Measurements from ENCODE around the gene GPR146. TPM values are rescaled to one million over a fixed set of nuclear protein-coding genes. Genes with fewer than 3 reads are reported as not detected.

Gene GPR146
- total RNA-seq, 1 donor from 2014 or later: 54.1 TPM

DNA sequence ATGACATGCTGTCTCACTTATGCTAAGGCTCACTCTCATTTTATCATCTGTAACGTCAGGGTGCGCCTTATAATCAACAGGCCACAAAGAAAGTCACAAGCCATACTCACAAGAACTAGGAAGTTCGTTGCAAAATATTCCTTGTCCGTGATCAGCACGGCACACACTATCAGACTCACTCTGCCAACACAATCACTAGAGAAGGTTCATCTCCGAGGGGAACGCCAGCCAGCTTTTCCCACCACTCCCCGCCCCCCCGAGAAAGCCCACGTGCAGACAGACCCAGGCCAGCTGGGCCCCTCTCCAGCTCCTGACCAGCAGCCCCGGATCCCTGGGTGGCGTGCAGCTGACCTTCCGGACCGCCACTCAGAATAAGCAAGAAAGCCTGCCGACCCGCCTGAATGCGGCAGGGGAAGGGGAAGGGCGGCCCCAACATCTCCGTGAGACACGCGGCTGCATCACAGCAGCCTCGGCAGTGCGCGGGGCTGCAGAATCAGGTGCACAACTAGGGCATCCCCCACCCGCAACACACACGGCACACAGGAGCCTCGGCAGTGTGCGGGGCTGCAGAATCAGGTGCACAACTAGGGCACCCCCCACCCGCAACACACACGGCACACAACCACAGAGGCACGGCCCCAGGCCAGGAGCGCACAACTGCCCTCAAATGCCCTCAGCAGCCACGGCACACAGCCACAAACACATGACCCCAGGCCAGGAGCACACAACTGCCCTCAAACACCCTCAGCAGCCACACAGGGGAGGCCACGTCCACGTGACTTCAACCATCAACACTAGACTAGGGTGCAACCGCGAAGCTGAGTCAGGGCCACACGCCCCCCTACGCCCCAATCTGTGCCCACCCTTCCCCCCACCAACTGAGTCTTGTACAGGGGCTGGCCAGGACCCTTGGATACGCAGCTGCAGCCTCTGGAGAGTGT lies 2.5 kb upstream of the GPR146 start:
- DNase-seq (ENCODE audit: low spot score): no peak

- no peak for DNase-seq (ENCODE audit: low spot score)
These were observed 1.9 kb upstream of the GPR146 start for GRCh38 chr7:1042492-1042833.

- no peak for DNase-seq (ENCODE audit: low spot score)
These were observed 676 bp upstream of the GPR146 start for GRCh38 chr7:1043552-1044188.

DNA sequence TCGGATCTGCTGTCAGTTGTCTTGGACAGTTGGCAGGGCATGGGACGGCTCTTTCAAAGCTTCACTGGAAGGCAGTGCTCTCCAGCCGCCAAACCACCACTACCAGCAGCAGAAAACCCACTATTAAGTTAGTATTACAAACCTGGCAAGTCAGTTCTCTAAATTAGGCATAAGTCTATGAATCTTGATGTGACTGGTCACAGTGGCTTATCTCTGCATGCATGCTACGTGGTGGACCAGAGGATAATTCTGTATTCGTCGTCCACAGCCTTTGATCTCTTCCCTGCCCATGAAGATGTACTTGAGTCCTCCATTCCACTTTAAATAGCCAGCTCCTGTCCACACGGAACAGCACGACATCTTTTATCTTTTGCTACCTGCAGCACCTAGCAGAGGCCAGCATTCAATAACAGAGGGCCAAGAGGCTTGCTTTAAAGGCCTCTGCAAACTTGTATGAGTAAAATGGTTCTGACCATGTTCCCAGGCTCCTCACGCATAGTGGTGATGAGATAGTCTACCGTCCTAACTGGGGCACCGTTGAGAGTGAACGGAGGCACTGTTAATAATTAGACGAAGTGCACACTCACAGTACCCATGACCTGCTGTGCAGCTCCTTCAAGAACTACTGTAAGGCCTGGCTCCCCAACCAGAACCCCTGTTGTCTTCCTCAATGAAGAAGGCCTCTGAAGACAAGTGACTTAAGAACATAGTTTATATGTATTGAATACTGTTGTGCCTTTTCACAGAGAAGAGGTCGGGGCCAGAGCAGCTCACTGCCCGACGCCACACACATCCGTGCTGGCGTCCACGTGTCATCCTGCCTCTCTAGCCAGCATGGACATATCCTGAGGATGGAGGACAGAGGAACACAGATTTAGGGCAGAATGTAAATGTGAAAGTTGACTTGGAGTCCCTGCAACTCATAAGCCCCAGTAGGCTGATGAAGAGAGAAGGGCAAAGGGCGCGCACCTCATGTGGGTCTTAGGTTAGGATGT lies 1.0 kb downstream of the GPR146 start:
- no peak for DNase-seq (ENCODE audit: low spot score)

DNA sequence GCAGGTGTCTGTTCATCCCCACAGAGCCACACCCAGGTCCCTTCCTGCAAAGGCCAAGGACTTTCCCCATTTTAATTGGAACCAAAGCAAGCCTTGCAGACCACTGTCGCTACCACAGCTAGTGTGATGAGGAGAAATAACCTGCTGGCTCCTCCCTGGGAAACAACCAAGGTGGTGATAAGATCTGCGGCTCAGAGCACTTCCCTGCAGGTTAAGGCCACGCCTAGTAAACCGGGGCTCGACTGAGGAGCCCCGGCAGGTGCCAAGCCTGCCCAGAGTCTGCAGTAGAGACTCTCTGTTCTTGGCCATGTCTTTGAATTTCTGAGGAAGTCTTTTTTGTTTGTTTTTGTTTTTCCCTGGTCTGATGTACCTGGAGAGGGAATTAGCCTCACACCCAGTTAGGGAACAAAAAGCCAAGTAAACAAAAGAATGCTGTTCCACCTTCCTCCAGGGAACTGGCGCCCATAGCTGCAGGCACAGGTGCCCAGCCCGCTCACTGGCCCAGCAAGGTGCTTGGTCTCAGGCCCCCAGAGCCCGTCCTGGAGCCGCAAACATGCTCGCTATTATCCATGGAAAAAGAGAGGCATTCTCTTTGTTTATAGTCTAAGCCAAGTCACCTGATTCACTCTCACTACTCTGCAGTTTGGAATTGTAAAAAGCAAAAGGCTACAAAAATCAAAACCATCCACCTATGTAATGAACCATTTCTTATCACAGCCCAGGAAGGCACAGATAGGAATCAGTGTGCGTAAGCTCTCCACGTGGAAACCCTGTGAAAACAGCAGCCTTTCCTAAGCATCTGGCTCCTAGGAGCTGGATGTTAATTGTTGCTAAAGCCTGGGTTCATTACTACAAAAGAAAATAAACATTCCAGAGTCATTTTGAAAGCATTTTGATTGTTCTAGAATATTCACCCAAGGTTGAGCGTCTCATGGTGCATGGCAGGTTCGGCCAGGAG lies 2.7 kb downstream of the GPR146 start:
- DNase-seq (ENCODE audit: low spot score): no peak

DNA sequence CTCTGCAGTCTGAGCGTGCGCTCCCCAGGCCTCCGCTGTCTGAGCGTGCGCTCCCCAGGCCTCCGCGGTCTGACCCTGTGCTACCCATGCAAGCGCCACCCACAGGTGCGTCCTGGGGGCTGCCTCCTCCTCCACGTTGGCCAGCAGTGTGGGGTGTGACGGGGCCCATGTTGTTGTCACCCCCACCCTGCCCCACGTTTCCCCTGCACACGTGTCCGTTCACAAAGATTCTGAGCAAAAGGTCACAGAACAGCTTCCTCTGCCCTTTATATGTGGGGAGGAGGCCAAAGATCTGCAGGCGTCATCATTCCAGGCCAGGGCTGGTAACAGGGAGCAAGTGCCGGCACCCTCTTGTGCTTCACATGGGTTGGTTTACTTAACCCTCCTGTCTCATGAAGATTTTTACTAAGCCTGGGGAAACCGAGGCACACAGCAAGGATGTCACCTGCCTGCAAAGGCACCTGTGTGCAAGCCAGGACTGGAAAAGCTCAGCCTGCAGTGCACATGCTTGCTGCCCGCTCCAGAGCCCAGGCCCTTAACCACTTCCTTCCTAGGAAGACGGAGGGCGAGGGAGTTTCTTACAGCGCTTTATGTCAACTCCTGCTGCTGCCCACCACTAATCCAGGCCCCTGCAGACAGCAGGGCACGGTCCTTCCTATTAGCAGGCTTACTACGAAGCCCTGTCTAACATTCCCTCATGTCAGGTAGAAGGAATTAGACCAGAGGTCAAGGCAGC lies 4.8 kb downstream of the GPR146 start:
- DNase-seq (ENCODE audit: low spot score): no peak

DNA sequence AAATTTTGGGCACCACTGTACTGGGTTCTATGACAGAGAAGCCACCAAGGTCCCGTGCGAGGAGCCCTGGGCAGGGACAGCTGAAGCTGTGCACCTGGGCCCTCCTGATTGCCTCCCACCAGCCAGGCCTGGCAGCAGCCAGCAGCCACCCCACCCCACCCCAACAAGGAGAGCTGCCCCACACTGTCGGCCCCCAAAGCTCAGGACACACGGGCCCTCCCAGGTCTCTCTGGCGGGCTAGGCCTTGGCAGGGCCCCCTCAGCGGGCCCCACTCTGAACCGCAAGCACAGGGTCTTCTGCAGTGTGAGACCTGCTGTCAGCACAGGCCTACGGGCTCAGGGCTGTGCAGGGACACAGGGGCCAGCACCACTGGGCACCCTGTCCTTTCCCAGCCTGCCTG lies 5.5 kb downstream of the GPR146 start:
- no peak for DNase-seq (ENCODE audit: low spot score)

GRCh38 chr7:1050254-1050906 lies 6.0 kb downstream of the GPR146 start:
- no peak for DNase-seq (ENCODE audit: low spot score)

- DNase-seq (ENCODE audit: low spot score): no peak
These were observed 6.8 kb downstream of the GPR146 start for GRCh38 chr7:1050956-1051690.

DNA sequence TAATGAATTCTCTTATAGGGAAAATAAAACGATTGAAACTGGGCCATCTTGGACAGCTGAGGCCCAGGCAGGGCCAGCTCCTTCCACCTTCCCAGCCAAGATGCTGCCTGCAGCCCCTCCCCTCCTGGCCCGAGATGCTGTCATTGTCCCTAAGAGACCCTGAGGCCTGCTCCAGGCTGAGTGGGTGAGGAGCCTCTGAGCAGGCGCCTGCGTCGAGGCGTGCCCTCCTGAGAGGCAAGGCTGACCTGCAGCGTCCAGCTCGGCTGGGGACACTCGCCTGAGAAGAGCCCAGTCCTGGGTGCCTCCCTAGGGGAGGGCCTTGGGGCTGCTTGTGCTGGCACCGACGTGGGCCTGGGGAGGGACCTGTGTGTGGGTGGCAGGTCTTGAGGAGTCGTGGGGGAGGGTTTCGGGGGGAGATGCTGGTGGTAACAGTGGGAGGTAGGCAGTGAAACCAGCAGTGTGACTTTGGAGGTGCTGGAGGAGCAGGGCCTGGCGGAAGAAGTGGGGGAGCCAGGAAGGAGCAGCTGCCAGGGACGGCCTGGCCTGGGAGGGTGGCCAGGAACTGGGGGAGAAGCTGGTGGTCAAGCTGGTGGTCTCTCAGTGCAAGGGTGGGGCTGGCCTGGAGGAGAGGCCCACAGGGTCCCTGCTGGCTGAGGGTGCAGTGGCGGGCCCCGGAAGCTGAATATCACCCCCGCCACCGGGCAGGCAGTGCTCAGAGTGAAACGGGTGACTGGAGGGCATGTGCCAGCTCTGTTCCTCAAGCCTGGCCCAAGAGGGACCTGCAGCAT lies 7.9 kb downstream of the GPR146 start:
- DNase-seq (ENCODE audit: low spot score): no peak

- DNase-seq (ENCODE audit: low spot score): no peak
These were observed 8.7 kb downstream of the GPR146 start for GRCh38 chr7:1053002-1053411.

DNA sequence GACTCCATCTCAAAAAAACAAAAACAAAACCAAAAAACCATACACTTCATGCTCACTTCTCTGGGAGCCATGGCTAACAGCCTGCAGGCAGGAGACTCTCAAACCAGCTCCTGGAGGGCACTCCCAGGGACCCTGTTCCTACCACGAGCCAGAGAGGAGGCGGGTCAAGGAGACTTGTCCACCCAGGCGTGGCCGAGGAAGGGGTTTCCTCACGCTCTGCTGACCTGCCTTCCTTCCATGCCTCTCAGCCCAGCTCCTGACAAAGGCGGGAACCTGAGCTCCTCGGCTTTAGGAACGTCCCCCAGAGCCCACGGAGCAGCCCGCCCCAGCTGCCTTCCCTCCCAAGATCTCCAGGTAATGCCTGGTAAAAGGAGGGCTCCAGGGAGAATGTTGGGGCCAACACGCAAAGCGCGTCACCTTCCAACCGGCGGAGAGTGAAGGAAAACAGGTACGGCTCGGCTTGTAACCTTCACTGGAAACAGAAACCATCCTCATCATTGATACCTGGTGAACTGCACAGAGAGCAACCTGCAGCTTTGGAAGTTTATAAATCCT lies 9.5 kb downstream of the GPR146 start:
- no peak for DNase-seq (ENCODE audit: low spot score)

DNA sequence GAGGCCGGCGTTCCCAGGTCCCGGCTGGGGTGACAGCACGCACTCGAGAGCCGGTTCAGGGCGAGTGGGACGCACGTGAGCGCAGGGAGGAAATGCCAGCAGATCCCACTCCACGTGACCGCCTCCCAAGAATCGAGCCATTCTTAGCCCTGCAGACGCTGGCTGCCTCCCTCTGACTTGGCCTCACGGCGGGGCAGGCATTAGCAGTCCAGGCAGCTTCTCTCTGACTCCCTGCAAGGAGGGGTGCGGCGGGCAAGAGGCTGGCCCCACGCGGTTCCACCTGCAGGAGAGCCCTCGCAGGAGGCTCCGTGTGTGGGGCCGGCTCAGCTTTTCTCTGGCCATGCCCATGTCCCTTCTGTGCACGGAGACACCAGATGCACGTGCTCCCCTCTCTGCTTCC lies 10.1 kb downstream of the GPR146 start:
- no peak for DNase-seq (ENCODE audit: low spot score)

- no peak for DNase-seq (ENCODE audit: low spot score)
These were observed 10.6 kb downstream of the GPR146 start for GRCh38 chr7:1054861-1055450.

DNA sequence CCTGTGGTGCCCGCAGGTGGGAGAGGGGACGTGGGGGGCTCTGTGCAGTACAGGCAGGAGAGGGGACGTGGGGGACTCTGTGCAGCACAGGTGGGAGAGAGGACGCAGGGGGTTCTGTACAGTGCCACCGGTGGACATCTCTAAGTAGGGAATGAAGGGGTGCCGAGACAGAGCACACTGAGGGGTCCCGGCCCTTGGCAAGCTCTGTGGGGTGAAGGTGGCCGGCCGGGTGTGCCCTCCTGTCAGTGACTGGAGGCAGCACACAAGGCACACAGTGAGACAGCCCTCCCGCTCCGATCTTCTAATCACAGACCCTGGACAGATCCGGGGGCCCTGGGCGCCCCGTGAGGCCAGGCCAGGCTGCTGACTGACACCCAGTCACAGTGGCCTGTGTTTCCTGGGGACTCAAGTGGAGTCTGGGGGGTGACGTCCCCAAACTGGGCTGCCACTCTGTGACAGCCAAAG lies 11.2 kb downstream of the GPR146 start:
- DNase-seq (ENCODE audit: low spot score): no peak

DNA sequence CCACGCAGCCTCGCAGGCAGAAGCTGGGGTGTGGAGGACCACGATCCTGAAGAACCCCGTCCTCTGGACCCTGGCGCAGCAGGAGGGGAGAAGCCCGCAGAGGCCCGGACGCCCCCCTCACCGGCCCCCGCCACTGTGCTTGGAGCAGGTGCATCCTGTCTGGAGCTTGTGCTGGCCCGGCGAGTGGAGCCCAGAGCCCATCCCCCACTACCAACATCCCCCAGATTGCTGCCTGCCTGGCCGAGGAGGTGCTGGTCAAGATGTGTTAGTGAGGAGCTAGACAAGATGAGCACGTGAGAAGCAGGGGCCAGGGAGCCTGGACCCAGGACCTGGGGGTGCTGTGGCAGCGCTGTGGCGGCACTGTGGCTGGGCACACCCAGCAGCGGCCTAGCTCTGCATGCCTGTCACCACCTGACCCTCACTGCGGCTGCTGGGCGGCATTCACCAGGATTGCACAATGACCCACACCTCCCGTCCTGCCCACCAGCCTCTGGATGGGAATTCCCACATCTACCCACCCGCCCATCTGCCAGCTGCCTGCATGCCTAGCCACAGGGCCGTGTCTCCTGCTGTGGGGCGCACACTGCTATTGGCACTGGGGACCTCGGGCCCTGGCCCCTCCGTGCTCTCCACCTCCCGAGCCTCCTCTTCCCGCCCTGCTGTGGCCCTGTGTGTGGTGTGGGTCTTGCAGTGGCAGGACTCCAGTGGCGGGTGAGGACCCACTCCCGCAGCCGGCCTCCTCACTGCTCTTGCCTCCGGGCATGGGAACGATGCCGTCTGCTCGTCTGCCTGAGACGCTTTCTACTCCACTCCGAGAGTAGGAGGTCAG lies 11.8 kb downstream of the GPR146 start:
- DNase-seq (ENCODE audit: low spot score): no peak
